ENCODE measurements around the gene ACSF2.
A peak's percentile ranks its signal among the peaks of the same experiment; 100 is the strongest.
"Not testable (repeated sequence)": the region's sequence is repeated elsewhere in the genome, so short reads cannot be mapped to it uniquely, and the experiment has no call there.

Gene ACSF2

DNA sequence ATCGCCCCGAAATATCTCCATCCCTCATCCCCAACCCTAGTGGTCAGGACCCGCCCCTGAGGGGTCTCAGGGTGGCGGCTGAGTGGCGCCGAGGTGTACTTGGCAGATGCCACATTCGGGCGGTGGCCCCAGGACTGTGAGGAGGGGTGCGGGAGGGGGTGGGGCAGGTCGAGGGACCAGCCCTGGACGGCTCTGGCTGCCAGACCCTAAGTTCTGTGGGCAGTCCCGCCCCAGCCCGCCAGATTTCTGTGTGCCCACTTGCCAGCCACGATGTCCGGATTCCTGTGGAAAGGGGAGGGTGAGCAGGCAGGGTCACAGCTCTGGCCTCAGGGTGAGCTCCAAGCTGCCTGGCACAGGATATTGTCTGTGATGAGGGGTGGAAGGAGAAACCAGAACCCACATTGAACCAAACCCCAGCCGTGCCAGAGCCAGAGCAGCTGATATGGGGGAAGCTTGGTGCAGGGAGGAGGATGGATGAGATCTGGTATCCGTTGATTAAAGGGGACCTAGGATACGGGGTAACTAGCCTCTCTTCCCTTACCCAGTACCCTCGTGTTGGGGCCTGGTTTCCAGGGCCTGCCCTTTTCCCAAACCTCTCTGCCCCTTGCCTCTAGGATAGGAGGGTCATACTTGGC lies 43.8 kb downstream of the ACSF2 start:
- no peak for DNase-seq (ENCODE audit: low read depth)
- no peak overlapping the region for H3K4me3 ChIP-seq (replicated peaks; ENCODE audit: low read depth, low read length)
- TF ChIP-seq, protein P1, sequence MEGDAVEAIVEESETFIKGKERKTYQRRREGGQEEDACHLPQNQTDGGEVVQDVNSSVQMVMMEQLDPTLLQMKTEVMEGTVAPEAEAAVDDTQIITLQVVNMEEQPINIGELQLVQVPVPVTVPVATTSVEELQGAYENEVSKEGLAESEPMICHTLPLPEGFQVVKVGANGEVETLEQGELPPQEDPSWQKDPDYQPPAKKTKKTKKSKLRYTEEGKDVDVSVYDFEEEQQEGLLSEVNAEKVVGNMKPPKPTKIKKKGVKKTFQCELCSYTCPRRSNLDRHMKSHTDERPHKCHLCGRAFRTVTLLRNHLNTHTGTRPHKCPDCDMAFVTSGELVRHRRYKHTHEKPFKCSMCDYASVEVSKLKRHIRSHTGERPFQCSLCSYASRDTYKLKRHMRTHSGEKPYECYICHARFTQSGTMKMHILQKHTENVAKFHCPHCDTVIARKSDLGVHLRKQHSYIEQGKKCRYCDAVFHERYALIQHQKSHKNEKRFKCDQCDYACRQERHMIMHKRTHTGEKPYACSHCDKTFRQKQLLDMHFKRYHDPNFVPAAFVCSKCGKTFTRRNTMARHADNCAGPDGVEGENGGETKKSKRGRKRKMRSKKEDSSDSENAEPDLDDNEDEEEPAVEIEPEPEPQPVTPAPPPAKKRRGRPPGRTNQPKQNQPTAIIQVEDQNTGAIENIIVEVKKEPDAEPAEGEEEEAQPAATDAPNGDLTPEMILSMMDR (IDR thresholded peaks at IDR 0.05; ENCODE audit: low read length, missing control alignments), result no peak

DNA sequence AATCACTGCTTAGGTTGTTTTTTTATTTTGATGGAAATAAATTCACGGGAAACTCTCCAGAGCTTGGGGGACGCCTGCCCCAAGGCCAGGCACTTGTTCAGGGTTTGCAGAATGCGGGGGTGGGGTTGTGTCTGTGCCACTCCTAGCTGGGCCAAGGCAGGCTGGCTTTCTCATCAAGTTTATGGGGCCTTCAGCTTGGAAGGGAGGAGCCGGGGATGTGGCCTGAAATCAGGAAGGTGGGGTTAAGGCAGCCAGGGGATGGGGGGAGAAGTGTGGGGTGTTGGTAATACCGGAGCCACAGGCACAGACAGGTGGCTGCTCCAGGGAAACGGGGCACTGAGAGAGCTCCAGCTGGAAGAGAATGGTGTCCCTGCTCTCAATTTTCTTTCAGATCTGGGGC lies 44.4 kb downstream of the ACSF2 start:
- no peak overlapping the region for H3K4me3 ChIP-seq (replicated peaks; ENCODE audit: low read depth, low read length)
- DNase-seq (ENCODE audit: low read depth), result no peak
- TF ChIP-seq, protein P1 (IDR thresholded peaks at IDR 0.05; ENCODE audit: low read length, missing control alignments), result no peak

DNA sequence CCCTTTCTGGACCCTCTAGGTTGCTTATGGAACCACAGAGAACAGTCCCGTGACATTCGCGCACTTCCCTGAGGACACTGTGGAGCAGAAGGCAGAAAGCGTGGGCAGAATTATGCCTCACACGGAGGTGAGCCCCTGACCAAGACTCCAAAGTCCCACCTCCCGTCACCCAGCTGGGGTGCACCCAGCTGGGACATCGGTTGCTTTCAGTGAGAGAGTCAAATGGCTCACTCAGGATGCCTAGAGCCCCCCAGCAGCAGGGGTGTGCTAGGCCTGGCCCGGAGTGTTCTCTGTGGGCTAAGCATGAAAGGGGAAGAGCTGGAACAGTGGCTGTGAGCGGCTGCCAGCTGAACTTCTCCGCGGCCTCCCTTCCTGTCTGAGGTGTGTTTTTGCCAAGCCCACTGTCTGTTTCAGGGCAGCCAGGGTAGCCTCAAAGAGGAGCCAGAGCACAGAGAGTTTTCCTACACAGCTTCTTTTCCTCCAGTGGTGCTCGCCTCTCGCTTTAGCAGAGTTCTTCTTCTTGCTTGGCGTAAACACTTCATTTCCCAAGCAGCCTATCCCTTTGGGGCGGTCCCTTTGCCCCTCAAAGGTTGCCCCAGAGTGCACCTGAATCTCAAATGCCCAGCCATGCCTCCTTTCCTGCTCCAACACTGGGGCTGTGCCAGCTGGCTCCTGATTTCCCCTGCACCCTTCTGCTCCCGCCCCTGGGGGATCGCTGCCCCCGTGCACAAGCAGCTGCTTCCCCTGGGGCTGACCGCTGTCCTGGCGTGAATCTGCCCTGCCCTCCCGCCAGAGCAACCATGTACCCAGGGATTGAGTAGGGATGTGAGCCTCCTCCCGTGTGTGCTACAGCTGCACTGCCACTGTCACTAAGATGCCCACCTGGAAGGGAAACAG lies 45.2 kb downstream of the ACSF2 start:
- H3K4me3 ChIP-seq (replicated peaks; ENCODE audit: low read depth, low read length), result no peak overlapping the region
- DNase-seq (ENCODE audit: low read depth), result no peak
- TF ChIP-seq, protein P1 (IDR thresholded peaks at IDR 0.05; ENCODE audit: low read length, missing control alignments), result no peak

DNA sequence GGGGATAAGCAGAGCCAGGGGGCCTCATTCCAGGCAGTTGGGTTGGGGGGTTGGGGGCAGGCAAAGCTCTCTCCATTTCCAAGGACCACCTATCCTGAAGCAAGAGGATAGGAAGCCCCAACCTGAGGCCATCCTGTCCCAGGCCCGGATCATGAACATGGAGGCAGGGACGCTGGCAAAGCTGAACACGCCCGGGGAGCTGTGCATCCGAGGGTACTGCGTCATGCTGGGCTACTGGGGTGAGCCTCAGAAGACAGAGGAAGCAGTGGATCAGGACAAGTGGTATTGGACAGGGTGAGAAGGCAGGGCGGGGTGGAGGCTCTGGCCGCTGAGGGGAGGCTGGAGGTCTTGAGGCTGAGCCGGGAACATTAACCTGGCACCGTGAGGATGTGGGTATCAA lies 46.3 kb downstream of the ACSF2 start:
- TF ChIP-seq, protein P1 (IDR thresholded peaks at IDR 0.05; ENCODE audit: low read length, missing control alignments), result no peak
- DNase-seq (ENCODE audit: low read depth), result no peak
- no peak overlapping the region for H3K4me3 ChIP-seq (replicated peaks; ENCODE audit: low read depth, low read length)

DNA sequence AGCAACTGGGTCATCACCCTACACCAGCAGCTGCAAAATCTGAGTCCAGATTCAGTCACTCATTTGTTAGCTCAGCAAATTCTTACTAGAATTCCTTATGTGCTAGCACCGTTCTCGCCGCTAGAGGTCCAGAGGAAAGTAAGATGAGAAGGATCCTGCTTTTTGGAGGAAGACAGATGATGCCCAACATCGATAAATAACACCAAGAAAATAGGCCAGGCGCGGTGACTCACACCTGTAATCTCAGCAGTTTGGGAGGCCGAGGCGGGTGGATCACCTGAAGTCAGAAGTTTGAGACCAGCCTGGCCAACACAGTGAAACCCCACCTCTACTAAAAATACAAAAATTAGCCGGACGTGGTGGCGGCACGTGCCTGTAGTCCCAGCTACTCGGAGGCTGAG lies 46.7 kb downstream of the ACSF2 start:
- DNase-seq (ENCODE audit: low read depth), result peak; percentile 33
- TF ChIP-seq, protein P1 (IDR thresholded peaks at IDR 0.05; ENCODE audit: low read length, missing control alignments), result peak; percentile 38
- not testable (repeated sequence) for H3K4me3 ChIP-seq (replicated peaks; ENCODE audit: low read depth, low read length)

DNA sequence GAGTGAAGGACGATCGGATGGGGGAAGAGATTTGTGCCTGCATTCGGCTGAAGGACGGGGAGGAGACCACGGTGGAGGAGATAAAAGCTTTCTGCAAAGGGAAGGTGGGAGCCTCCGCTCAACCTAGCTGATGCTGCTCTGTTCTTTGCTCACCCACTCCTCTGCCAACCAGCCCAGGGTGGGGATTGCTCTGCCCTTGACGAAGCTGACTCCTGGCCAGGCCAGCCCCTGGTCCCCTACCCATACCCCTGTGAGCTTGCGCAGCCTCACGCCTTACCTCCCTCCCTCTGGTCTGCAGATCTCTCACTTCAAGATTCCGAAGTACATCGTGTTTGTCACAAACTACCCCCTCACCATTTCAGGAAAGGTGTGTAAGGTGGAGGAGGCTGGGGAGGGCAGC lies 47.9 kb downstream of the ACSF2 start:
- H3K4me3 ChIP-seq (replicated peaks; ENCODE audit: low read depth, low read length), result no peak overlapping the region
- no peak for DNase-seq (ENCODE audit: low read depth)
- TF ChIP-seq, protein P1 (IDR thresholded peaks at IDR 0.05; ENCODE audit: low read length, missing control alignments), result no peak

All from fibroblast of pulmonary artery (primary cell).